H9 (cell line): ENCODE data around the gene UCP1. TPM values are rescaled to one million over a fixed set of nuclear protein-coding genes. Genes with fewer than 3 reads are reported as not detected.

Experiments
- DNase-seq: peaks from one replicate; pipeline ENCODE4 v3.0.0-alpha.2; 2017
- H2AFZ ChIP-seq: one replicate; pipeline ENCODE4 v1.6.1; 2013; ENCODE audit warnings: mild to moderate bottlenecking, low read length, control low read depth, moderate library complexity
- H2AK5ac ChIP-seq: 2 replicates; pipeline ENCODE4 v1.6.1; 2013; ENCODE audit warnings: low read length, control low read depth, mixed read lengths; ENCODE audit not compliant: insufficient read length
- H2BK120ac ChIP-seq: one replicate; pipeline ENCODE4 v1.6.1; 2013; ENCODE audit warnings: low read depth, mild to moderate bottlenecking, low read length, control low read depth, inconsistent platforms; ENCODE audit not compliant: poor library complexity, severe bottlenecking
- H2BK12ac ChIP-seq: 2 replicates; pipeline ENCODE4 v1.6.1; 2013; ENCODE audit warnings: low read length, control low read depth, mixed read lengths, low read depth; ENCODE audit not compliant: insufficient read length
- H2BK15ac ChIP-seq: 2 replicates; pipeline ENCODE4 v1.6.1; 2013; ENCODE audit warnings: low read depth, low read length, control low read depth
- H2BK20ac ChIP-seq: one replicate; pipeline ENCODE4 v1.6.1; 2013; ENCODE audit warnings: low read depth, mild to moderate bottlenecking, low read length, control low read depth, inconsistent platforms; ENCODE audit not compliant: poor library complexity, severe bottlenecking
- H2BK5ac ChIP-seq: 2 replicates; pipeline ENCODE4 v1.6.1; 2013; ENCODE audit warnings: low read length, control low read depth, mixed read lengths; ENCODE audit not compliant: insufficient read length
- H3K14ac ChIP-seq: 2 replicates; pipeline ENCODE4 v1.6.1; 2013; ENCODE audit warnings: low read length, control low read depth; ENCODE audit not compliant: insufficient read depth
- H3K18ac ChIP-seq: 2 replicates; pipeline ENCODE4 v1.6.1; 2013; ENCODE audit warnings: low read depth, mild to moderate bottlenecking, mixed read lengths, low read length, control low read depth; ENCODE audit not compliant: insufficient read length
- H3K23ac ChIP-seq: 2 replicates; pipeline ENCODE4 v1.6.1; 2013; ENCODE audit warnings: low read length, control low read depth, mixed read lengths, low read depth; ENCODE audit not compliant: insufficient read length
- H3K23me2 ChIP-seq: 2 replicates; pipeline ENCODE4 v1.6.1; 2013; ENCODE audit warnings: low read depth, mild to moderate bottlenecking, mixed read lengths, low read length, control low read depth; ENCODE audit not compliant: insufficient read length, poor library complexity, severe bottlenecking
- H3K27ac ChIP-seq: 2 replicates; pipeline ENCODE4 v1.5.1; 2013; ENCODE audit warnings: low read length, control low read depth, mixed read lengths, low read depth; ENCODE audit not compliant: insufficient read length
- H3K27me3 ChIP-seq: 2 replicates; pipeline ENCODE4 v1.6.1; 2013; ENCODE audit warnings: low read length, control low read depth, inconsistent platforms; ENCODE audit not compliant: insufficient read depth
- H3K4ac ChIP-seq: 2 replicates; pipeline ENCODE4 v1.6.1; 2013; ENCODE audit warnings: low read depth, mild to moderate bottlenecking, control low read depth, inconsistent platforms, low read length, moderate library complexity
- H3K4me1 ChIP-seq: 2 replicates; pipeline ENCODE4 v1.6.1; 2013; ENCODE audit warnings: low read length, control low read depth, inconsistent platforms; ENCODE audit not compliant: insufficient read depth
- H3K4me2 ChIP-seq: 2 replicates; pipeline ENCODE4 v1.6.1; 2013; ENCODE audit warnings: low read length, control low read depth, mixed read lengths; ENCODE audit not compliant: insufficient read length, insufficient read depth
- H3K56ac ChIP-seq: 2 replicates; pipeline ENCODE4 v1.6.1; 2013; ENCODE audit warnings: low read depth, mild to moderate bottlenecking, mixed read lengths, low read length, control low read depth; ENCODE audit not compliant: insufficient read length
- H3K79me1 ChIP-seq: 2 replicates; pipeline ENCODE4 v1.6.1; 2013; ENCODE audit warnings: low read depth, mild to moderate bottlenecking, moderate library complexity, low read length, control low read depth, inconsistent platforms; ENCODE audit not compliant: insufficient read depth, poor library complexity, severe bottlenecking
- H3K79me2 ChIP-seq: 2 replicates; pipeline ENCODE4 v1.6.1; 2013; ENCODE audit warnings: low read length, control low read depth, inconsistent platforms; ENCODE audit not compliant: insufficient read depth
- H3K9ac ChIP-seq: 2 replicates; pipeline ENCODE4 v1.6.1; 2013; ENCODE audit warnings: low read length, control low read depth, mixed read lengths; ENCODE audit not compliant: insufficient read length; ENCODE audit errors: extremely low read depth
- H3K9me3 ChIP-seq: one replicate; pipeline ENCODE4 v1.6.1; 2013; ENCODE audit warnings: low read depth, low read length, inconsistent platforms; ENCODE audit not compliant: control insufficient read depth
- H3T11ph ChIP-seq: one replicate; pipeline ENCODE4 v1.6.1; 2013; ENCODE audit warnings: mild to moderate bottlenecking, low read length, control low read depth, inconsistent platforms
- H4K20me1 ChIP-seq: one replicate; pipeline ENCODE4 v1.6.1; 2013; ENCODE audit not compliant: control insufficient read depth, insufficient read length, insufficient read depth
- H4K5ac ChIP-seq: 2 replicates; pipeline ENCODE4 v1.6.1; 2013; ENCODE audit warnings: low read depth, mild to moderate bottlenecking, mixed read lengths, low read length, control low read depth; ENCODE audit not compliant: insufficient read length
- H4K8ac ChIP-seq: replicated peaks from 2 replicates; pipeline ENCODE4 v1.6.1; 2013; ENCODE audit warnings: low read length, control low read depth, mixed read lengths, low read depth; ENCODE audit not compliant: insufficient read length
- H4K91ac ChIP-seq: 2 replicates; pipeline ENCODE4 v1.6.1; 2013; ENCODE audit warnings: low read depth, mild to moderate bottlenecking, moderate library complexity, mixed read lengths, low read length, control low read depth; ENCODE audit not compliant: insufficient read length
- H3K27ac Mint-ChIP-seq, 3 experiments: 2 replicates in 2 of 3; 3 replicates in 1 of 3; pipeline ENCODE4 v1.8.0; 2020 to 2021; ENCODE audit warnings: mixed read lengths in 3 of 3, mild to moderate bottlenecking in 1 of 3, moderate library complexity in 1 of 3
- H3K27me3 Mint-ChIP-seq: 2 replicates; pipeline ENCODE4 v1.8.0; 2021; ENCODE audit warnings: low read depth, mild to moderate bottlenecking, moderate library complexity, mixed read lengths
- H3K36me3 Mint-ChIP-seq, 3 experiments: 2 replicates in 2 of 3; 3 replicates in 1 of 3; pipeline ENCODE4 v1.8.0; 2020 to 2021; ENCODE audit warnings: low read depth in 3 of 3, mixed read lengths in 3 of 3; ENCODE audit not compliant: insufficient read depth in 1 of 3
- H3K4me1 Mint-ChIP-seq, 2 experiments: 2 replicates each; pipeline ENCODE4 v1.8.0; 2020; ENCODE audit warnings: mixed read lengths in 2 of 2
- H3K4me3 Mint-ChIP-seq, 2 experiments: 2 replicates in 1 of 2; 3 replicates in 1 of 2; pipeline ENCODE4 v1.8.0; 2020 to 2021; ENCODE audit warnings: mild to moderate bottlenecking in 2 of 2, mixed read lengths in 2 of 2, moderate library complexity in 1 of 2
- H3K9me3 Mint-ChIP-seq, 2 experiments: 2 replicates in 1 of 2; 3 replicates in 1 of 2; pipeline ENCODE4 v1.8.0; 2020; ENCODE audit warnings: mild to moderate bottlenecking in 2 of 2, mixed read lengths in 2 of 2, moderate library complexity in 1 of 2
- CTCF ChIP-seq: fragments of 200-600 bp; sonication (generic); conservative IDR thresholded peaks from 3 replicates; pipeline ENCODE4 v1.8.0; 2021; ENCODE audit warnings: antibody characterized with exemption, mild to moderate bottlenecking
- WGBS: extraction: QIAGEN DNeasy Blood & Tissue Kit; methylation state at CpG from one replicate; pipeline ENCODE4 v1.1.7; 2013; ENCODE audit warnings: missing lambda C conversion rate, low lambda C conversion rate, mixed read lengths; ENCODE audit not compliant: insufficient read length; ENCODE audit errors: extremely low coverage; 5-methylcytosine and 5-hydroxymethylcytosine counted together
- total RNA-seq: library from RNA; stranded (reverse); gene quantifications from 2 replicates; pipeline ENCODE4 v1.2.1, GENCODE V29; 2021

Gene UCP1
- total RNA-seq, 1 experiment from 2014 or later, result not detected

GRCh38 chr4:140533951-140534480, 34.7 kb downstream of the UCP1 start:
- Histone ChIP-seq H2AK5ac (no peak overlapping the region), H3K79me2 (no peaks in the 10 kb centered on the region), H3K23me2 (no peaks in the 10 kb centered on the region), H3K79me1 (no peaks in the 10 kb centered on the region), H2BK5ac (no peak overlapping the region), H3K9me3 (no peaks in the 10 kb centered on the region), H4K5ac (no peak overlapping the region), H3K27me3 (no peaks in the 10 kb centered on the region), H3K23ac (no peak overlapping the region), H3K14ac (no peak overlapping the region), H2AFZ (no peak overlapping the region), H4K8ac (no peak overlapping the region), H3K4me1 (no peaks in the 10 kb centered on the region), H3T11ph (no peak overlapping the region), H2BK20ac (no peak overlapping the region), H3K9ac (no peak overlapping the region), H2BK15ac (no peak overlapping the region), H3K27ac (no peak overlapping the region), H3K4ac (no peak overlapping the region), H2BK120ac (no peak overlapping the region), H4K91ac (no peak overlapping the region), H4K20me1 (no peaks in the 10 kb centered on the region), H3K4me2 (no peak overlapping the region), H3K56ac (no peak overlapping the region), H3K18ac (no peak overlapping the region), H2BK12ac (no peak overlapping the region)
- WGBS, result no CpG with 5 or more reads among the region's 4 CpGs
- Mint-ChIP-seq H3K9me3 (no peaks in the 10 kb centered on the region), H3K36me3 (no peaks in the 10 kb centered on the region; a peak in 2 of 7 replicates), H3K27me3 (no peaks in the 10 kb centered on the region), H3K4me1 (no peaks in the 10 kb centered on the region), H3K4me3 (no peak overlapping the region), H3K27ac (no peak overlapping the region)
- no peak for DNase-seq
- TF ChIP-seq CTCF, result no peak
